ENCODE results near the gene CD44.
"Not testable (repeated sequence)": the region's sequence is repeated elsewhere in the genome, so short reads cannot be mapped to it uniquely, and the experiment has no call there.

Gene CD44

GRCh38 chr11:35216962-35217678, 78.1 kb downstream of the CD44 start:
- no peak for DNase-seq

- DNase-seq: no peak
Observed at GRCh38 chr11:35218956-35219355, 80.0 kb downstream of the CD44 start.

- no peak for DNase-seq
Observed at GRCh38 chr11:35223371-35223796, 84.4 kb downstream of the CD44 start.

GRCh38 chr11:35223991-35224390, 85.0 kb downstream of the CD44 start:
- no peak for DNase-seq

- no peak for DNase-seq
Observed at GRCh38 chr11:35225946-35226520, 87.1 kb downstream of the CD44 start.

- not testable (repeated sequence) for DNase-seq
Observed at GRCh38 chr11:35226756-35227155, 87.8 kb downstream of the CD44 start.

- no peak for DNase-seq
Observed at GRCh38 chr11:35227576-35228327, 88.8 kb downstream of the CD44 start.

GRCh38 chr11:35228328-35228725, 89.4 kb downstream of the CD44 start:
- DNase-seq: no peak

GRCh38 chr11:35230388-35230787, 91.4 kb downstream of the CD44 start:
- no peak for DNase-seq

- no peak for DNase-seq
Observed at GRCh38 chr11:35231076-35231860, 92.3 kb downstream of the CD44 start.

GRCh38 chr11:35232891-35233330, 93.9 kb downstream of the CD44 start:
- no peak for DNase-seq

- DNase-seq: no peak
Observed at GRCh38 chr11:35233518-35233917, 94.5 kb downstream of the CD44 start.

- DNase-seq: no peak
Observed at GRCh38 chr11:35234460-35235156, 95.6 kb downstream of the CD44 start.

GRCh38 chr11:35235157-35235468, 96.1 kb downstream of the CD44 start:
- no peak for DNase-seq

GRCh38 chr11:35235498-35235897, 96.5 kb downstream of the CD44 start:
- no peak for DNase-seq

GRCh38 chr11:35235936-35236666, 97.1 kb downstream of the CD44 start:
- peak; percentile 50 for DNase-seq

GRCh38 chr11:35236667-35237003, 97.7 kb downstream of the CD44 start:
- no peak for DNase-seq

GRCh38 chr11:35237351-35237750, 98.4 kb downstream of the CD44 start:
- DNase-seq: no peak

GRCh38 chr11:35237860-35238715, 99.1 kb downstream of the CD44 start:
- no peak for DNase-seq

GRCh38 chr11:35238882-35239281, 99.9 kb downstream of the CD44 start:
- DNase-seq: no peak

GRCh38 chr11:35239471-35240075, 100.6 kb downstream of the CD44 start:
- no peak for DNase-seq
